Measurements from ENCODE around the gene ELF2.
A peak's percentile ranks its signal among the peaks of the same experiment; 100 is the strongest.

Gene ELF2

DNA sequence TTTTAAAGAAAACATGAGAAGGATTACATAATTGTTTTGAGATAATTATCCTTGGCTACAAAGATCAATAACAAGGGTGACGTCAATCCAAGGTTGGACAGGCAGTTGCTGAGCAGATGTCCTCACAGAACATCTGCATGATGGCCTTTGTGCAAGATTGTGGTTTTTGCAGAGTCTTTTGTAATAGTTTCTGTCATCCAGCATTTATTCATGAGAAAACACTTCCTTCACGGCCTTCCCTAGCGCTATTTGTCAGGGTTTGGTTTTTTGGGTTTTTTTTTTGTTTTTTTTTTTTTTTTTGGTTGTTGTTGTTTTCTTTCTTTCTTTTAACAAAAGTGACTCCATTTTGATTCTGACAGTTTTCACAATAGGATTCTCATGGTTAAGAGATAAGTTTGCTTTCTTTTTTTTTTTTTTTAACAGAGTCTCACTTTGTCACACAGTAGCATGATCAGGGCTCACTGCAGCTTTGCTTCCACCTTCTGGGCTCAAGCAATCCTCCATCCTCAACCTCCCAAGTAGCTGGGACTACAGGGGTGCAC lies 31.5 kb upstream of the ELF2 start (continued):
- TF ChIP-seq, protein P1, sequence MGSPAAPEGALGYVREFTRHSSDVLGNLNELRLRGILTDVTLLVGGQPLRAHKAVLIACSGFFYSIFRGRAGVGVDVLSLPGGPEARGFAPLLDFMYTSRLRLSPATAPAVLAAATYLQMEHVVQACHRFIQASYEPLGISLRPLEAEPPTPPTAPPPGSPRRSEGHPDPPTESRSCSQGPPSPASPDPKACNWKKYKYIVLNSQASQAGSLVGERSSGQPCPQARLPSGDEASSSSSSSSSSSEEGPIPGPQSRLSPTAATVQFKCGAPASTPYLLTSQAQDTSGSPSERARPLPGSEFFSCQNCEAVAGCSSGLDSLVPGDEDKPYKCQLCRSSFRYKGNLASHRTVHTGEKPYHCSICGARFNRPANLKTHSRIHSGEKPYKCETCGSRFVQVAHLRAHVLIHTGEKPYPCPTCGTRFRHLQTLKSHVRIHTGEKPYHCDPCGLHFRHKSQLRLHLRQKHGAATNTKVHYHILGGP (tag by site-specific recombination; IDR thresholded peaks at IDR 0.05): no peak
- TF ChIP-seq, protein P2, sequence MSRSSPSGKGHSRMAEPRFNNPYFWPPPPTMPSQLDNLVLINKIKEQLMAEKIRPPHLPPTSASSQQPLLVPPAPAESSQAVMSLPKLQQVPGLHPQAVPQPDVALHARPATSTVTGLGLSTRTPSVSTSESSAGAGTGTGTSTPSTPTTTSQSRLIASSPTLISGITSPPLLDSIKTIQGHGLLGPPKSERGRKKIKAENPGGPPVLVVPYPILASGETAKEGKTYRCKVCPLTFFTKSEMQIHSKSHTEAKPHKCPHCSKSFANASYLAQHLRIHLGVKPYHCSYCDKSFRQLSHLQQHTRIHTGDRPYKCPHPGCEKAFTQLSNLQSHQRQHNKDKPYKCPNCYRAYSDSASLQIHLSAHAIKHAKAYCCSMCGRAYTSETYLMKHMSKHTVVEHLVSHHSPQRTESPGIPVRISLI (tag by site-specific recombination; IDR thresholded peaks at IDR 0.05): peak; percentile 65; the same call in 1 of the 2 replicates
- TF ChIP-seq, protein P3, sequence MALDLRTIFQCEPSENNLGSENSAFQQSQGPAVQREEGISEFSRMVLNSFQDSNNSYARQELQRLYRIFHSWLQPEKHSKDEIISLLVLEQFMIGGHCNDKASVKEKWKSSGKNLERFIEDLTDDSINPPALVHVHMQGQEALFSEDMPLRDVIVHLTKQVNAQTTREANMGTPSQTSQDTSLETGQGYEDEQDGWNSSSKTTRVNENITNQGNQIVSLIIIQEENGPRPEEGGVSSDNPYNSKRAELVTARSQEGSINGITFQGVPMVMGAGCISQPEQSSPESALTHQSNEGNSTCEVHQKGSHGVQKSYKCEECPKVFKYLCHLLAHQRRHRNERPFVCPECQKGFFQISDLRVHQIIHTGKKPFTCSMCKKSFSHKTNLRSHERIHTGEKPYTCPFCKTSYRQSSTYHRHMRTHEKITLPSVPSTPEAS (tag by site-specific recombination; IDR thresholded peaks at IDR 0.05): no peak
- TF ChIP-seq KLF10 (tag by site-specific recombination; IDR thresholded peaks at IDR 0.05): no peak
- no peak for TF ChIP-seq ZNF791 (tag by site-specific recombination; IDR thresholded peaks at IDR 0.05)
- TF ChIP-seq ZNF623 (tag by site-specific recombination; IDR thresholded peaks at IDR 0.05): 0 out of 2 replicates have a peak, but pooled peaks have one; percentile 8
- TF ChIP-seq ZNF23 (tag by site-specific recombination; IDR thresholded peaks at IDR 0.05; ENCODE audit: borderline replicate concordance): no peak
- 0 out of 2 replicates have a peak, but pooled peaks have one; percentile 44 for TF ChIP-seq KLF8 (tag by site-specific recombination; IDR thresholded peaks at IDR 0.05)
- TF ChIP-seq ZNF660 (tag by site-specific recombination; IDR thresholded peaks at IDR 0.05): no peak
- TF ChIP-seq, protein P4, sequence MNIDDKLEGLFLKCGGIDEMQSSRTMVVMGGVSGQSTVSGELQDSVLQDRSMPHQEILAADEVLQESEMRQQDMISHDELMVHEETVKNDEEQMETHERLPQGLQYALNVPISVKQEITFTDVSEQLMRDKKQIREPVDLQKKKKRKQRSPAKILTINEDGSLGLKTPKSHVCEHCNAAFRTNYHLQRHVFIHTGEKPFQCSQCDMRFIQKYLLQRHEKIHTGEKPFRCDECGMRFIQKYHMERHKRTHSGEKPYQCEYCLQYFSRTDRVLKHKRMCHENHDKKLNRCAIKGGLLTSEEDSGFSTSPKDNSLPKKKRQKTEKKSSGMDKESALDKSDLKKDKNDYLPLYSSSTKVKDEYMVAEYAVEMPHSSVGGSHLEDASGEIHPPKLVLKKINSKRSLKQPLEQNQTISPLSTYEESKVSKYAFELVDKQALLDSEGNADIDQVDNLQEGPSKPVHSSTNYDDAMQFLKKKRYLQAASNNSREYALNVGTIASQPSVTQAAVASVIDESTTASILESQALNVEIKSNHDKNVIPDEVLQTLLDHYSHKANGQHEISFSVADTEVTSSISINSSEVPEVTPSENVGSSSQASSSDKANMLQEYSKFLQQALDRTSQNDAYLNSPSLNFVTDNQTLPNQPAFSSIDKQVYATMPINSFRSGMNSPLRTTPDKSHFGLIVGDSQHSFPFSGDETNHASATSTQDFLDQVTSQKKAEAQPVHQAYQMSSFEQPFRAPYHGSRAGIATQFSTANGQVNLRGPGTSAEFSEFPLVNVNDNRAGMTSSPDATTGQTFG (tag by site-specific recombination; IDR thresholded peaks at IDR 0.05; ENCODE audit: borderline replicate concordance): no peak
- TF ChIP-seq REPIN1 (tag by site-specific recombination; IDR thresholded peaks at IDR 0.05; ENCODE audit: low read depth): no peak
- TF ChIP-seq ZNF561 (tag by site-specific recombination; IDR thresholded peaks at IDR 0.05; ENCODE audit: borderline replicate concordance): no peak
- no peak for TF ChIP-seq ZNF132 (tag by site-specific recombination; IDR thresholded peaks at IDR 0.05; ENCODE audit: borderline replicate concordance)
- no peak for TF ChIP-seq SP2 (tag by site-specific recombination; IDR thresholded peaks at IDR 0.05)
- no peak for TF ChIP-seq ZNF354C (tag by site-specific recombination; IDR thresholded peaks at IDR 0.05; ENCODE audit: borderline replicate concordance, low read depth)
- no peak for TF ChIP-seq ZNF830 (tag by site-specific recombination; IDR thresholded peaks at IDR 0.05; ENCODE audit: low read depth)
- 0 out of 2 replicates have a peak, but pooled peaks have one; percentile 23 for TF ChIP-seq ZBTB21 (tag by site-specific recombination; IDR thresholded peaks at IDR 0.05)
- TF ChIP-seq ZNF707 (tag by site-specific recombination; IDR thresholded peaks at IDR 0.05): no peak
- TF ChIP-seq ZNF221 (tag by site-specific recombination; IDR thresholded peaks at IDR 0.05; ENCODE audit: borderline replicate concordance): no peak
- peak; percentile 46 for TF ChIP-seq ZNF366 (tag by site-specific recombination; conservative IDR thresholded peaks at IDR 0.05)

DNA sequence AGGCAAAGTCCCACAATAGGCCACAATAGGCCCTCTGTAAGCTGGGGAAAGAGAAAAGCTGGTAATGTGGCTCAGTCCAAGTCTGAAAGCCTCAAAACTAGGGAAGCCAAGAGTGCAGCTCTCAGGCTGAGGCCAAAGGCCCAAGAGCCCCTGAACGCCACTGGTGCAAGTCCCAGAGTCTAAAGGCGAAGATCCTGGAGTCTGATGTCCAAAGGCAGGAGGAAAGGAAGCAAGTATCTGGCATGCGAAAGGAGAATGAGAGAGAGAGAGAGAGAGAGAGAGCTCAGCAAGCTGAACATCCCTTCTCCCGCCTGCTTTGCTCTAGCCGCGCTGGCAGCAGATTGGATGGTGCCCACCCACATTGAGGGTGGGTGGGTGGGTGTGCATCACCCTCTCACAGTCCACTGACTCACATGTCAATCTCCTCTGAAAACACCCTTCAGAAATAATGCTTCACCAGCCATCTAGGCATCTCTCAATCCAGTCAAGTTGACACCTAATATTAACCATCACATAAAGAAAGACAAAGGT lies 30.9 kb upstream of the ELF2 start:
- Histone ChIP-seq H3K36me3 (ENCODE audit: control insufficient read depth in 2 of 2, insufficient read depth in 1 of 2, low read length in 2 of 2) (no peaks in the 10 kb centered on the region), H3K4me1 (ENCODE audit: control insufficient read depth, insufficient read depth, low read length) (no peaks in the 10 kb centered on the region), H3K9me3 (ENCODE audit: control insufficient read depth, insufficient read depth, low read depth, low read length) (no peaks in the 10 kb centered on the region), H3K27ac (ENCODE audit: extremely low read depth, low read depth, low read length) (no peak overlapping the region), H3K4me3 (ENCODE audit: low read depth, low read length) (no peak overlapping the region)
- ChIA-PET POLR2A (no interaction called here), CTCF (no interaction called here)
- TF ChIP-seq, protein P5, sequence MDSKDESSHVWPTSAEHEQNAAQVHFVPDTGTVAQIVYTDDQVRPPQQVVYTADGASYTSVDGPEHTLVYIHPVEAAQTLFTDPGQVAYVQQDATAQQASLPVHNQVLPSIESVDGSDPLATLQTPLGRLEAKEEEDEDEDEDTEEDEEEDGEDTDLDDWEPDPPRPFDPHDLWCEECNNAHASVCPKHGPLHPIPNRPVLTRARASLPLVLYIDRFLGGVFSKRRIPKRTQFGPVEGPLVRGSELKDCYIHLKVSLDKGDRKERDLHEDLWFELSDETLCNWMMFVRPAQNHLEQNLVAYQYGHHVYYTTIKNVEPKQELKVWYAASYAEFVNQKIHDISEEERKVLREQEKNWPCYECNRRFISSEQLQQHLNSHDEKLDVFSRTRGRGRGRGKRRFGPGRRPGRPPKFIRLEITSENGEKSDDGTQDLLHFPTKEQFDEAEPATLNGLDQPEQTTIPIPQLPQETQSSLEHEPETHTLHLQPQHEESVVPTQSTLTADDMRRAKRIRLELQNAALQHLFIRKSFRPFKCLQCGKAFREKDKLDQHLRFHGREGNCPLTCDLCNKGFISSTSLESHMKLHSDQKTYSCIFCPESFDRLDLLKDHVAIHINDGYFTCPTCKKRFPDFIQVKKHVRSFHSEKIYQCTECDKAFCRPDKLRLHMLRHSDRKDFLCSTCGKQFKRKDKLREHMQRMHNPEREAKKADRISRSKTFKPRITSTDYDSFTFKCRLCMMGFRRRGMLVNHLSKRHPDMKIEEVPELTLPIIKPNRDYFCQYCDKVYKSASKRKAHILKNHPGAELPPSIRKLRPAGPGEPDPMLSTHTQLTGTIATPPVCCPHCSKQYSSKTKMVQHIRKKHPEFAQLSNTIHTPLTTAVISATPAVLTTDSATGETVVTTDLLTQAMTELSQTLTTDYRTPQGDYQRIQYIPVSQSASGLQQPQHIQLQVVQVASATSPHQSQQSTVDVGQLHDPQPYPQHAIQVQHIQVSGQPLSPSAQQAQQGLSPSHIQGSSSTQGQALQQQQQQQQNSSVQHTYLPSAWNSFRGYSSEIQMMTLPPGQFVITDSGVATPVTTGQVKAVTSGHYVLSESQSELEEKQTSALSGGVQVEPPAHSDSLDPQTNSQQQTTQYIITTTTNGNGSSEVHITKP (tag by site-specific recombination; IDR thresholded peaks at IDR 0.05): peak; percentile 49
- TF ChIP-seq ZNF335 (tag by site-specific recombination; conservative IDR thresholded peaks at IDR 0.05): no peak
- no peak for TF ChIP-seq ZNF169 (tag by site-specific recombination; IDR thresholded peaks at IDR 0.05)
- TF ChIP-seq TRIM28 (IDR thresholded peaks at IDR 0.05; ENCODE audit: borderline replicate concordance, low read length): no peak
